RWPE1 (cell line): ENCODE results near the gene MAP4K4.
A peak's percentile ranks its signal among the peaks of the same experiment; 100 is the strongest.

Experiments used
- CTCF ChIA-PET: fragments of 350-600 bp; sonication (Branson Sonifier 250); formaldehyde crosslinking; extraction: SDS; loops from one replicate; lab custom pipeline; 2021; lab: Yijun Ruan, JAX
- POLR2A ChIA-PET: fragments of 400-600 bp; formaldehyde crosslinking; extraction: SDS; loops from one replicate; lab custom pipeline; 2020; ENCODE audit warnings: antibody characterized with exemption; ENCODE audit not compliant: low non-redundant PET; lab: Yijun Ruan, JAX
- DNase-seq: peaks from one replicate; pipeline ENCODE4 v3.0.0; 2012; ENCODE audit warnings: low spot score
- H3K27ac ChIP-seq: fragments of 450-650 bp; 2 replicates; pipeline ENCODE4 v1.5.1; 2017
- TF ChIP-seq, protein P1 (sequence below): fragments of 450-650 bp; conservative IDR thresholded peaks from 2 replicates; pipeline ENCODE4 v1.5.1; 2017; ENCODE audit warnings: low read depth, mild to moderate bottlenecking

MAP4K4 gene

DNA sequence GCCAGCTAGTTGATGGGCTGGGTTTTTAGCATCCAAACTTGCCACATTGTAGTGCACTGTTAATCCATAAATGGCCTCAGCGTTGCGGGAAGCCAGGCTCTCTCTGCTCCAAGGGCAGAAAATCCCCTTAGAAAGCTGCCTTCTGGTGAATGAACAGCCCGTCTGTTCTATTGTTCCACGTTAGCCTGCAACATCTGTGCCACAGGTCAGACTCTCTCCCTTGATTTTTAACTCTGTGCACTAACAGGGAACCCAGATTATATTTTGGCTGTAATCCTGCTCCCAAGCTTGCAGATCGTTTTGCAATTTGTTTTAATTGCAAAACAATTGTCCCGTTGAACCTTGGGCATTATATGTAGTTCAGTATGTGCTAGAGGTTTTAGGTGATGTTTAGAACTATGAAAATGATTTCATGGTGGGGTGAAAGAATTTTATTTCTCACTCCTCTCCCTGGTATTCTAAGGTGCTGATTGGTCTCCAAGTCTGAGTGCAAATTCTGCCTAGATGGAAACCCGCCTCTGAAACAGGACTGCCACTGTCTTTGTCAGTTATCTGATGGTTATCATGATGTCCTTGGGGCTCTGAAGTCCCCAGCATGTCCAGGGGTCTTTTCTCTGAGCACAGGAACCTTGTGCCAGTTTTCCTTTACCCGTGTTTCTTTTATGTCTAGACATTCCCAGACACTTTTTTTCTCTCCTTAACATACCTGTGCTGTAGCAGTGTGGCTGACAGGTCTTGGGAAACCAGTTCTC, 106.6 kb downstream of the MAP4K4 start:
- ChIA-PET POLR2A (no interaction called here), CTCF (interaction anchor here (0.6 kb wide), 1 partner anchor 417 kb away, joined by 6 read pairs; no protein-coding TSS in a partner anchor)
- H3K27ac ChIP-seq: no peak overlapping the region

GRCh38 chr2:101805152-101806088, 107.9 kb downstream of the MAP4K4 start:
- H3K27ac ChIP-seq: peak overlapping the region; percentile 61; the same call in 1 of the 2 replicates
- ChIA-PET CTCF (interaction anchor here (0.6 to 0.9 kb wide), 2 partner anchors 26 to 419 kb away, joined by 6 read pairs; no protein-coding TSS in a partner anchor), POLR2A (no interaction called here)
- TF ChIP-seq, protein P1, sequence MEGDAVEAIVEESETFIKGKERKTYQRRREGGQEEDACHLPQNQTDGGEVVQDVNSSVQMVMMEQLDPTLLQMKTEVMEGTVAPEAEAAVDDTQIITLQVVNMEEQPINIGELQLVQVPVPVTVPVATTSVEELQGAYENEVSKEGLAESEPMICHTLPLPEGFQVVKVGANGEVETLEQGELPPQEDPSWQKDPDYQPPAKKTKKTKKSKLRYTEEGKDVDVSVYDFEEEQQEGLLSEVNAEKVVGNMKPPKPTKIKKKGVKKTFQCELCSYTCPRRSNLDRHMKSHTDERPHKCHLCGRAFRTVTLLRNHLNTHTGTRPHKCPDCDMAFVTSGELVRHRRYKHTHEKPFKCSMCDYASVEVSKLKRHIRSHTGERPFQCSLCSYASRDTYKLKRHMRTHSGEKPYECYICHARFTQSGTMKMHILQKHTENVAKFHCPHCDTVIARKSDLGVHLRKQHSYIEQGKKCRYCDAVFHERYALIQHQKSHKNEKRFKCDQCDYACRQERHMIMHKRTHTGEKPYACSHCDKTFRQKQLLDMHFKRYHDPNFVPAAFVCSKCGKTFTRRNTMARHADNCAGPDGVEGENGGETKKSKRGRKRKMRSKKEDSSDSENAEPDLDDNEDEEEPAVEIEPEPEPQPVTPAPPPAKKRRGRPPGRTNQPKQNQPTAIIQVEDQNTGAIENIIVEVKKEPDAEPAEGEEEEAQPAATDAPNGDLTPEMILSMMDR: no peak
- DNase-seq: no peak

More for the DNA sequence above, 106.6 kb downstream of the MAP4K4 start:
- TF ChIP-seq, protein P1: no peak
- no peak for DNase-seq

- peak; percentile 77 for DNase-seq
- TF ChIP-seq, protein P1: no peak
- POLR2A ChIA-PET: no interaction called here
- CTCF ChIA-PET: interaction anchor here (0.9 kb wide), 1 partner anchor 26 kb away, joined by 6 read pairs; no protein-coding TSS in a partner anchor
- H3K27ac ChIP-seq: peak overlapping the region; percentile 61
Observed at GRCh38 chr2:101806123-101806522, 108.6 kb downstream of the MAP4K4 start.

DNA sequence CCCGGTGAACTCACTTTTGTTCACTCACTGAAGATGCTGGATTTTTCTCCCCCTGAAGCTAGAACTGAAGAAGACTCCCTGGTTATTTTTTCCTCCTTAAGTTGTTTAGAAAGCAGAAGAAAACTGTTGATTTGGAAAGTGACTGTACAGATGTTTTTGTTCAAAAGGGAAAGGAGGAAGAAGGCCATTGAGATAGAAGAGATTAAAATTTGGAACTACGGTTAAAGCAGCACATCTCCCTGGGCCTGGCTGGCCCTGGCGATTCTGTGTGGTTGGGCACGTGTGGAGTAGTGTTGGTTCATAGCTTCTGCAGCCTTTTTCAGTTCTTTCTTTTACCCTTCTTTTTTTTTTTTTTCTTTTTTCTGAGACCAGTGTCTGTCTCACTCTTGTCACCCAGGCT, 109.2 kb downstream of the MAP4K4 start:
- POLR2A ChIA-PET: no interaction called here
- CTCF ChIA-PET: no interaction called here

GRCh38 chr2:101807242-101807641, 109.7 kb downstream of the MAP4K4 start:
- ChIA-PET CTCF (no interaction called here), POLR2A (no interaction called here)
- TF ChIP-seq, protein P1: no peak
- H3K27ac ChIP-seq: no peak overlapping the region
- no peak for DNase-seq

More for the DNA sequence above, 109.2 kb downstream of the MAP4K4 start:
- TF ChIP-seq, protein P1: no peak
- H3K27ac ChIP-seq: peak overlapping the region; percentile 61
- DNase-seq: no peak

DNA sequence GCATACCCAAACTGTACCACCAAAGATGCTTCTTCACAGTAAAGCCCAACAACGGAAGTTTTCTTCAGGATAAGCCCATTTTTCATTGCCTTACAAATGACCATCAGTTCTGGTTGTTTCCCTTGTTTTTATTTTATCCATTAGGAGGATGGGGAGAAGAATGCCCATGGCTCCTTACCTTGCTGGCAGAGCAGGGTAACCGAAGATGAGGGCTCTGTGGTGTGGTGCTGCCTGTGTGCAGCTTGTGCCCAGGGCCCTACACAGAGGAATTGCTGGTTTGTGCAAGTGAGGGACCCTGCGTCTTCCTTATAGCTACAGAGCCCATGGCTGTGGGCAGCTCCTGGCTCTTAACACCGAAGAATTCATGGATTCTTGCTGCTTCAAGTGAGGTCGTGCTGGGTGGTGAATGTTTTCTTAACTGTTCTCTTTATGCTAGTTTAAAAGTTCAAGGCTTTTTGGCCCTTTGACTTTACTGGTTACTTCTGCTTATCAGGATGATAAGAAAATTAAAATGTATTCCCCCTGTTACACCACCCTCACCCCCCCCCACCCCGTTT, 110.6 kb downstream of the MAP4K4 start:
- ChIA-PET CTCF (no interaction called here), POLR2A (no interaction called here)
- H3K27ac ChIP-seq: no peak overlapping the region
- DNase-seq: no peak
- TF ChIP-seq, protein P1: no peak
